ENCODE data around the gene DAND5. TPM values are rescaled to one million over a fixed set of nuclear protein-coding genes. Genes with fewer than 3 reads are reported as not detected.

DAND5 gene
- total and polyA plus RNA-seq, 12 donors = 0.27 to 2.3 (median 0.92) TPM

- intact Hi-C loops (cut with DNase I) = no loop called here
- WGBS, 4 donors = 1 to 6% (median 3%) methylated on average over 14 to 51 of the region's 51 CpGs
- Histone ChIP-seq H3K27me3 (no peaks in the 10 kb centered on the region), H3K4me3 (peak within 1 kb of the TSS; percentile 87 to 99 (median 97)), H3K27ac (peak within 1 kb of the TSS in 4 of 5 donors; percentile 62 to 94 (median 71)), H3K9me3 (replicated peaks in 1 of 3) (no peaks in the 10 kb centered on the region), H3K4me1 (replicated peaks in 1 of 2) (peaks cover 14 to 18% of the 10 kb centered on the region in 2 donors), H3K36me3 (replicated peaks in 1 of 2) (peaks cover 0 to 20% of the 10 kb centered on the region in 2 donors)
- DNase-seq = peak; percentile 93 to 98 (median 95)
- TF ChIP-seq CTCF (IDR thresholded peaks at IDR 0.05) (no peak), POLR2A (IDR thresholded peaks at IDR 0.05) (peak in 1 of 2 donors; percentile 73)
Measured at GRCh38 chr19:12933287-12934072, 35.9 kb upstream of the DAND5 start, which contains the start of gene FARSA. Gene FARSA (minus strand): TSS chr19:12933711. CDS start chr19:12933696, 15 bp downstream.

- Histone ChIP-seq H3K4me1 (replicated peaks in 1 of 2) (peaks cover 14 to 24% of the 10 kb centered on the region in 2 donors), H3K36me3 (replicated peaks in 1 of 2) (peaks cover 0 to 11% of the 10 kb centered on the region in 2 donors), H3K27me3 (no peaks in the 10 kb centered on the region), H3K4me3 (no peak overlapping the region), H3K9me3 (replicated peaks in 1 of 3) (no peaks in the 10 kb centered on the region), H3K27ac (no peak overlapping the region)
- 80 to 89% (median 85%) methylated on average over 10 of the region's 10 CpGs for whole genome bisulfite sequencing, 4 donors
- intact Hi-C loops (cut with DNase I) = no loop called here
- TF ChIP-seq POLR2A (IDR thresholded peaks at IDR 0.05) (no peak), CTCF (IDR thresholded peaks at IDR 0.05) (no peak)
- no peak for DNase-seq
Measured at GRCh38 chr19:12935071-12935470, 34.3 kb upstream of the DAND5 start.

- no peaks in the 10 kb centered on the region for H3K9me3 ChIP-seq (replicated peaks in 1 of 3)
- TF ChIP-seq POLR2A (IDR thresholded peaks at IDR 0.05) (no peak), CTCF (IDR thresholded peaks at IDR 0.05) (no peak)
- no peaks in the 10 kb centered on the region for H3K27me3 ChIP-seq
- WGBS, 4 donors = 74 to 77% (median 75%) methylated on average over 7 of the region's 7 CpGs
- intact Hi-C loops (cut with DNase I) = no loop called here
- no peak overlapping the region for H3K27ac ChIP-seq
- no peak overlapping the region for H3K4me3 ChIP-seq
- H3K36me3 ChIP-seq (replicated peaks in 1 of 2) = peaks cover 0 to 22% of the 10 kb centered on the region in 2 donors
- no peak for DNase-seq
- peaks cover 14 to 39% of the 10 kb centered on the region in 2 donors for H3K4me1 ChIP-seq (replicated peaks in 1 of 2)
Measured at GRCh38 chr19:12936582-12936981, 32.8 kb upstream of the DAND5 start.

- no peaks in the 10 kb centered on the region for H3K27me3 ChIP-seq
- WGBS, 4 donors = 23 to 30% (median 26%) methylated on average over 17 to 23 of the region's 23 CpGs
- H3K27ac ChIP-seq = peak overlapping the region in 2 of 5 donors; percentile 64 to 66
- DNase-seq = peak in 3 of 7 donors; percentile 44 to 57 (median 47)
- peak overlapping the region in 3 of 4 donors; percentile 14 to 97 (median 21) for H3K4me3 ChIP-seq
- intact Hi-C loops (cut with DNase I) = no loop called here
- H3K4me1 ChIP-seq (replicated peaks in 1 of 2) = peaks cover 14 to 39% of the 10 kb centered on the region in 2 donors
- no peak for TF ChIP-seq CTCF (IDR thresholded peaks at IDR 0.05)
- TF ChIP-seq POLR2A (IDR thresholded peaks at IDR 0.05) = no peak
- peaks cover 0 to 30% of the 10 kb centered on the region in 2 donors for H3K36me3 ChIP-seq (replicated peaks in 1 of 2)
- no peaks in the 10 kb centered on the region for H3K9me3 ChIP-seq (replicated peaks in 1 of 3)
Measured at GRCh38 chr19:12937093-12937926, 32.1 kb upstream of the DAND5 start.
